Measurements from ENCODE around the gene HRH2.

- TF ChIP-seq, protein P1, sequence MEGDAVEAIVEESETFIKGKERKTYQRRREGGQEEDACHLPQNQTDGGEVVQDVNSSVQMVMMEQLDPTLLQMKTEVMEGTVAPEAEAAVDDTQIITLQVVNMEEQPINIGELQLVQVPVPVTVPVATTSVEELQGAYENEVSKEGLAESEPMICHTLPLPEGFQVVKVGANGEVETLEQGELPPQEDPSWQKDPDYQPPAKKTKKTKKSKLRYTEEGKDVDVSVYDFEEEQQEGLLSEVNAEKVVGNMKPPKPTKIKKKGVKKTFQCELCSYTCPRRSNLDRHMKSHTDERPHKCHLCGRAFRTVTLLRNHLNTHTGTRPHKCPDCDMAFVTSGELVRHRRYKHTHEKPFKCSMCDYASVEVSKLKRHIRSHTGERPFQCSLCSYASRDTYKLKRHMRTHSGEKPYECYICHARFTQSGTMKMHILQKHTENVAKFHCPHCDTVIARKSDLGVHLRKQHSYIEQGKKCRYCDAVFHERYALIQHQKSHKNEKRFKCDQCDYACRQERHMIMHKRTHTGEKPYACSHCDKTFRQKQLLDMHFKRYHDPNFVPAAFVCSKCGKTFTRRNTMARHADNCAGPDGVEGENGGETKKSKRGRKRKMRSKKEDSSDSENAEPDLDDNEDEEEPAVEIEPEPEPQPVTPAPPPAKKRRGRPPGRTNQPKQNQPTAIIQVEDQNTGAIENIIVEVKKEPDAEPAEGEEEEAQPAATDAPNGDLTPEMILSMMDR (IDR thresholded peaks at IDR 0.05): no peak
- TF ChIP-seq EZH2 (IDR thresholded peaks at IDR 0.05; ENCODE audit: borderline replicate concordance, insufficient read depth, low read depth, low read length, poor library complexity, severe bottlenecking): no peak
These were observed 77.8 kb downstream of the HRH2 start for GRCh38 chr5:175735701-175736100.
